Stimulated activated CD8-positive, alpha-beta memory T cell treated with anti-CD3 and anti-CD28 coated beads, Interleukin-7, amount 100 ng/mL, for 1 hour (primary cell): ENCODE data around the gene HCFC1.

Experiments
- DNase-seq, 2 donors: peaks; one replicate each; pipeline ENCODE4 v3.0.0-alpha.2; 2020; ENCODE audit warnings: low read depth in 2 of 2

HCFC1 gene

DNA sequence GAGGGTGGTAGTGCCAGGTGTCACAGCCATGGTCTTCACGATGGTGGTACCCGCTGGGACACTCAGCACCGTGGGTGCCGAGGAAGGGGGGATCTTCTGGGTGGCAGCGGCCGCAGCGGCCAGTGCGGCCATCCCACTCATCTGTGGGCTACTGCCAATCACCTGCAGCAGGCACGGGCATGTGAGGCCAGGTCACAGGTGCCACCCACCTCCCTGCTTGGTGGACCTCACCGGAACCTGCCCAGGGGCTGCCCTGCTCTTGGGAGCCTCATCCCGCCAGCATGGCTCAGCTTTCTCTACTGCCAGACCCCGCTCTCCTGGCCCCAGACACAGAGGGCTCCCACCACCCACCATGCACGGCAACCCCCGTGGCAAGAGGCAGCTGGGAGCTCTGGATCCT is 13.0 kb downstream of the HCFC1 start:
- no peak for DNase-seq

DNA sequence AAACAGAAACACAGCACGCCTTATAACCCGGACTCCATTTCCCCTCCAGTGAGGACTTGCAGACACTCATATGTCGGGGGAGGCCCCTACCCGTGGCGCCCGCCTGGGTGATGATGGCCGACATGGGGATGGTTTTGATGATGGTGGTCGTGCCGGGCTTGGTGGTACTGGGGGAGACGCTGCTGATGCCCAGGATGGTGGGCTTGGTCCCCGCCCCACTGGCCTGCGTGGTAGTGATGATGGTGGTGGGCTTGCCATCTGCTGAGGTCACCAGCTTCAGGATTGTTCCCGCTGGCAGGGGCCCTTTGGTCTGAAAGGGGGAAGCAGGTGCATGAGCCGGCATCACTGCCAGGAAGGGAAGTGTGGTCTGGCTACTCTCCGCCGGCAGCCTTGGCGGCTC is 14.4 kb downstream of the HCFC1 start:
- no peak for DNase-seq

DNA sequence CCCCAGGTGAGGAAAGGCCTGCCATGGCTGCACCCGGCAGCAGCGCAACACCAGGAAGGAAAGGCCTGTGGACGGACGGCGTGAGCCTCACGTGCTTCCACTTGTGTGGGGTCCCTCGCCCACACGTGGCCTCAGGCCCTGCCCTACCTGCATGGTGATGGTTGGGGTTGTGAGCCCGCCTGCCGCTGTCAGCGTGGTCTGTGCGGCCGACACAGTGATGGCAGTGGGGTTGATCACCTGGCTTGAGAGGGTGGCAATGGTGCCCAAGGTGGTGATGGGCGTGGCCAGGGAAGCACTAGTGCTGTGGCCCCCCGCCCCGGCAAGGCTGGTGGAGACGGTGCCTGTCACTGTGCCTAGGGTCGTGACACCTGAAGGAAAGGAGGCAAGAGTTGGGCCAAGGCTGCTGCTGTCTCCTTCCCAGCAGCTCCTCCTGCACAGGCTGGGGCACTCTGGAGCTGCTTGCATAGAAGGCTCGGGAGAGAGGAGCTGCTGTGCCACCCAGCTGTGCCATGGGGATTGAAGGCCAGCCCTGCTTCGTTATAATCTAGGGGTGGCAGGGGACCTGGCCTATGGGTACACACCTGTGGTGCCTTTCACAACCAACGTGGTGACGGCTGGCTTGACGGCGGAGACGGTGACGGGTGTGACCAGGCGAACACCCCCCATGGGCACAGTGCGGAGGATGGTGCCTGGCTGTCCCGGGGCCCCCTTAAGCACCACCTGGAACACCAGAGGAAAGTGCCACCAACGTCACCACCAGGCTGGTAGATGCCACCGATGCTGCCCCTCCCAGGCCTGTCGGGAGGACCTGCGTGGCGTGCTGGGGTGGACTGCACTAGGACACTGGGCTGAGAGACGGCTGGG is 15.3 kb downstream of the HCFC1 start:
- no peak for DNase-seq

GRCh38 chrX:153955228-153955732 is 16.3 kb downstream of the HCFC1 start:
- no peak for DNase-seq

DNA sequence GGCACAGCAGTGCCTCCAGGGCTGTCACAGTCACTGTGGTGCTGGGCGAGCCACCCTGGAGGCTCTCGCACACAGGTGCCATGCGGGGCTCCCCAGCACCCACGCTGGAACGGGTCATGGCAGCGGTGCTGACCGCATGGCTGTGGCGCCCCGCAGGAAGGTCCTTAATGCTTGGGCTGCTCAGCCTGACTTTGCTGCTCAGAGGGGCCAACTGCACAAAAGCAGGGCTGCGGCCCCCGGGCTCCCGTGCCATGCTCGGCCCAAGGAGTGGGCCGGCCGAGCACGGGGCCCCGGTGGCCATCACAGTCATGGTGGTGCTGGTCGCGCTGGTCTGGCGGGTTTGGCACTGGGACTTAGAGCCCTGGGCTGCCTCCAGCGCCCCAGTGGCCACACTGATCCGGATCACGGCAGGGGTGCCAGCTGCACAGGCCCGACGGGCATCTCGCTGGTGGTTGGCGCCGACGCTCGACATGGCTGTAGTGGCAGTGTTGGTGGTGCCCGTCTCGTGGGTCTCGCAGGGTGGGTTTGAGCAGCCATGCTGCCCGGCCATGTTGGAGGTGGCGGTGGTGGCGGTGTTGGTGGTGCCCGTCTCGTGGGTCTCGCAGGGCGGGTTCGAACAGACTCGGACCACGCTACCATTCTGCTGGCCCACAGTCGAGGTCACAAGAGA is 16.9 kb downstream of the HCFC1 start:
- DNase-seq = no peak

GRCh38 chrX:153953892-153954557 is 17.6 kb downstream of the HCFC1 start:
- DNase-seq = no peak

GRCh38 chrX:153953342-153953830 is 18.2 kb downstream of the HCFC1 start:
- peak; percentile 59 to 64 for DNase-seq

- no peak for DNase-seq
Measured at GRCh38 chrX:153952373-153953026, 19.1 kb downstream of the HCFC1 start.

DNA sequence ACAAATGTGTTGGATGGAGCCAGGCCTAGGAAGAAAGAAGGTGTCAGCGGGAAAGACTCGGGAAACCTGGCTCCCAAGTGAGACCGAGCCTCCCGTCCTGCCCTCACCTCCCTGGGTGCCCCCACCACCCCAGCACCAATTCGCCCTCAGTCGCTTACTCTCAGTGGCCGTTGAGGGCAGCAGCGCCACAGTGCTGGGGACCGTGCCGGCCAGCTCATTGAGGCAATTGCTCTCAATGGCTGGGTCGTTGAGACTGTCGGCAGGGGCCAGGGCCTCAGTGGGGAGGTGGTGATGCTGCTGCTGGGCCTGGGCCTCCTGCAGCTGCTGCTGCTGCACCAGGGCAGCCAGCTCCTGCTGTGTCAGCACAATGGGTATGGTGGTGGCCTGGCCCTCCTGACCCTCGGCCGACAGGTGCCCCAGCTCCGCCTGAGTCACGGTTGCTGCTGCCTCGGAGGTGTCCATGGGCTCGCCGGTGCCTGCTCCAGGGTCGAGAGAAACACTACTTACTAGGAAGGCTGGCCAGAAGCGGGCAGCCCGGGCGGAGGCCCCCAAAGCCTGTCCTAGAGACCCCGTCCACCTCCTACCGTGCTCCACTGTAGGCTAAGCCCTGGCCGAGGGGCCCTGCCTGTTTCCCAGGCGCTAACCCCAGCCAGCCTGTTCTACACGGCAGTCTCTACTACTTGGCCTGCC is 19.8 kb downstream of the HCFC1 start:
- no peak for DNase-seq

DNA sequence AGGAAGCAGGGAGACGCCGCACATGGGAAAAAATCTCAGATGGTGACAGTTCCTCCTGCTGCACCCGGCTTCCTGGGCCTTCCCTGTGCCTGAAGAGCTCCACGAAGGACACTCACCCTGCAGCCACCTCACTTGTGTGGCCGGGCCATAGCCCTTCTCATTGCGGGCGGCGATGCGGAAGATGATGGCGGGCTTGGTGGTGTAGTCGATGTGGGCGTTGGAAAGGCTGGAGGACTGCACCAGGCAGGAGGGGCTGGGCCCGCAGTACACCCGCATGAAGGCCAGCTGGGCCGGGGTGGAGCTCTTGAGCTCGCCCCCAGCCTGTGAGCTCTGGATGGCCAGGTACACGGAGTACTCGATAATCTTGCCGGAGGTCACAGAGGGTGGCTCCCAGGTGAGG is 21.5 kb downstream of the HCFC1 start:
- DNase-seq = no peak

- no peak for DNase-seq
Measured at GRCh38 chrX:153948847-153949805, 22.5 kb downstream of the HCFC1 start.

- DNase-seq = no peak
Measured at GRCh38 chrX:153948002-153948466, 23.6 kb downstream of the HCFC1 start.

DNA sequence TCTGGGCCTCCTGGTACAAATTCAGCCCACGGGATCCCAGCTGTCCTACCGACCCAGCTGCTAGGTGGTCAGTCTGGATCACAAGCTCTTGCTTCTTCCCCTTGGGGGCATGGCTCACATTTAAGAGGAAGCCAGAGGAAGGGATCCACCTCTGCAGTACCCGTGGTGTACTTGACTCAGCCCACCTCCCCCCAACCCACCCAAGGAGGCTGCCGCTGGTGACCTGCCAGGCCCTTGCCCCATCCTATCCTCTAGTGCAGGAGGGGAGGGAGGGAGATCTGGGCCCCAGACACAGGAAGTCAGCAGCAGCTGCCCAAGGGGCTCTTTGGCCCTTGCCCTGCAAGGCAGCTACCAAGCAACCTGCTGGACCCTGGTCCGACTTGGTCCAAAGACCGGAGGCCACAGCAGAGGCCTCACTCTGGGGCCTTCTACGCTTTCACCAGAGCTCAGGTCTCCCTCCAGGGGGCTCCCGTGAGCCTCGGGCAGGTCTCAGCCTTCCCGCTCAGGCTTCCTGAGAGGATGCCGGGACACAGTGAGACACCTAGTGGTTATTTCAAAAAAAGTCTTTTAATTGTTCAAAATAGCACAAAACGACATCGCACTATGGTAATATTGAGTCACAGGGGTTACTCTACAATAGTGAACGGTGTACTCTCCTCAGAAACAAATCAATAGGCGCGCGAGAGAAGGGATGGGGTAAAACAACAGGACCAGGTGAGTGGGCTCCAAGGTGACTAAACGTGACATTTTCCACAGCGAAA is 24.4 kb downstream of the HCFC1 start:
- peak in 1 of 2 donors; percentile 57 for DNase-seq

DNA sequence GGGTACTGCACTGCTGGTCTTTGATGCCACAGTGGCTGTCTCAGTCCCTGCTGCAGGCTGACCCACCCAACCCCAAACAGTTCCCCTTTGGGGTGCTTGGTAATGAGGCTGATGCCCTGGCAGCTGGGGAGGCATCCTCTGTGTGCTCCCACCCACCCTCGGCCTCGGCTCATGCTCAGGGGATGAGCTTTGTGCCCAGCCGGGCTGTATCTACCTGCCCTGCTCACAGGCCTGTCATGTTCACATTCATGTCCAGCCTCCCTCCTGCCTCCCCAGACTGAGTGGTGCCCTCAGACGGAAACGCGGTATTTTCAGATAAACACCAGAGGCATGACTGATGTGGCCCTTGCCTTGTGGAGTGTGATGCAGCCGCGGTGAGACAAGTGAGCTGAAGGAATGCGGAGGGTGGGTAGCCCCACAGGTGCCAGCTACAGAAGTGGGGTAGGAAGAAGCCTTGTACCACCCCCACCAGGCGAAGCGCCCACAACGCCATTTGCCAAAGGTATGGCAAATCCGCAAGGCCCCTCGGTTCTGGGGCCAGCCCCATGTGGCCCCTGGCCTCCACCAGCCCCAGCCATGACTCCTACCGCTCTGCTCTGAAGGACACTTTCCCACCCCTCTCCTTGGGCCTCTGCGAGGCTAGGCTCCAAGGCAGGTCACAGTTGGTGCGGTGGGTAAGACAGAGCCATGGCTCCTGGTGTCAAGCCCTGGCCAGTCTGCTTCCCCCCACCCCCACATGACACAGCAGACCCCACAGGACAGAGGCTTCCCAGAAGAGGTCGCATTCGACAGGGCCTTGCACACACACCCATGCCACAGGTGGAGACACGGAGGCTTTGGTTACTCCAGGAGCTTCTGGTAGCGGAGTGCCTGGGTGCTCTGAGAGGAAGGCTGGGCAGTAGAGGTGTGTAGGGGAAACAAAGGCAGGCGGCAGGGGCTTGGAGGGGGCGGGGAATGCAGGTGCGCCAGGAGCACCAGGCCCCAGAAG is 25.4 kb downstream of the HCFC1 start:
- no peak for DNase-seq

DNA sequence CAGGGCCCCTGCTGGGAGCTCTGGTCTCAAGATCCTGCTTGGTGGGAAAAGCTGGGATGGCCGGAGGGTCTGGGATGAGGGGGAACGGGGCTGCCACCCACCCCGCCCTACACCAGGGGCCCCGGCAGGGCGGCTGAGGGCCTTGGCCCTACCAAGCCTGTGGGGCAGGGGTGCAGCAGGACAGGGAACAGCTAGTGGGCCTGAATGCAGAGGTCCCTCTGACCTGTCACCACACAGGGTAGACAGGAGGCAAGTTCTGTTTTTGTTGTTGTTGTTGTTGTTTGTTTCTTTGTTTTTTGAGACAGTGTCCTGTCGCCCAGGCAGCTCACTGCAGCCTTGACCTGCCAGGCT is 26.8 kb downstream of the HCFC1 start:
- DNase-seq = no peak

GRCh38 chrX:153944140-153944799 is 27.3 kb downstream of the HCFC1 start, which contains the start of gene RENBP:
TSS of gene RENBP (minus strand) at chrX:153944643. CDS start at chrX:153944610, 33 bp downstream.
- no peak for DNase-seq
